Muscle of arm (tissue), 12 donors: ENCODE measurements around the gene RNF180. TPM values are rescaled to one million over a fixed set of nuclear protein-coding genes. Genes with fewer than 3 reads are reported as not detected.
"Not testable (repeated sequence)": the region's sequence is repeated elsewhere in the genome, so short reads cannot be mapped to it uniquely, and the experiment has no call there.

Experiments used
- DNase-seq: peaks from one replicate; pipeline ENCODE4 v3.0.0-alpha.2; 2013
- polyA plus RNA-seq, 12 donors: library from polyadenylated mRNA; unstranded; fragments of 120-200 nt; gene quantifications; one replicate each; pipeline ENCODE4 v1.2.1, GENCODE V29; 2013; ENCODE audit not compliant: insufficient read length in 12 of 12

RNF180 gene
- polyA plus RNA-seq, 12 donors, result 0.91 to 3.7 (median 1.8) TPM; not detected in 1

DNA sequence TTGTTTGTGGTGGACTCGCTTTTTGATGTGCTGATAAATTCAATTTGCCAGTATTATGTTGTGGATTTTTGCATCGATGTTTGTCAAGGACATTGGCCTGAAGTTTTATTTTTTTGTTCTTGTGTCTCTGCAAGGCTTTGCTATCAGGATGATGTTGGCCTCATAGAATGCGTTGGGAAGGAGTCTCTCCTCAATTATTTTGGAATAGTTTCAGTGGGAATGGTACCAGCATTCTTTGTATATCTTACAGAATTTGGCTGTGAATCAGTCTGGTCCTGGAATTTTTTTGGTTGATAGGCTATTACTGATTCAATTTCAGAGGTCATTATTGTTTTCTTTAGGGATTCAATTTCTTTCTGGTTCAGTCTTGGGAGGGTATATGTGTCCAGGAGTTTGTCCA lies 198.8 kb downstream of the RNF180 start:
- no peak for DNase-seq

DNA sequence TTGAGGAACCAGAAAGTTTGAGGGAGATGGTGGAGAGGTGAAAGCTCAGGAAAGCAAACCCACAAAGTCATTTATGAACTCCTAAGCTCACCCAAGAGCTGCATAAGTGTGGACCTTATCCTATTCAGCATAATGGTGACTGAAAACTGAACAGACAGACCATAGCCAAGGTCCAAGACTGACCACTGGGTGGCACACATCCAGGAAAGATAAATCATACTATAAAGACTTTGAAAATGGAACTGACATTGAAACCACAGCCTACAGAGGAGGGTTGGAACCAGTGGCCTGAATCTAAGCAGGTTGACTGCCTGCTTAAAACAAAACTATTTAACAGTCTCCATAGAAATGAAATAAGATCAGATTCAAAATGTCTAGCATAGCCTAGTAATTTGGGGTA lies 219.1 kb downstream of the RNF180 start:
- no peak for DNase-seq

DNA sequence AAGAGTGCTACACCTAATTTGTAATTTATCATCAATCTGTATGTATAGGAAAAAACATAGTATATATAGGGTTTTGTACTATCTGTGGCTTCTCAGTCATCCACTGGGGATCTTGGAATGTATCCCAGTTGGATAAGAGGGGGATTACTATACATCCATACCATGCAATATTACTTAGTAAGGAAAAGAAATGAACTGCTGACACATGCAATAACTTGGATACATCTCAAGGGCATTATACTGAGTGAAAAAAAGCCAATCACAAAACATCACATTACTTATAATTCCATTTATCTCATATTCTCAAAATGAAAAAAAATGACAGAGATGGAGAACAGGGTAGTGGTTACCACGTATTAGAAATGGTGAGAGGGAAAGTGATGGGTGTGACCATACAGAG lies 231.9 kb downstream of the RNF180 start:
- DNase-seq, result no peak

DNA sequence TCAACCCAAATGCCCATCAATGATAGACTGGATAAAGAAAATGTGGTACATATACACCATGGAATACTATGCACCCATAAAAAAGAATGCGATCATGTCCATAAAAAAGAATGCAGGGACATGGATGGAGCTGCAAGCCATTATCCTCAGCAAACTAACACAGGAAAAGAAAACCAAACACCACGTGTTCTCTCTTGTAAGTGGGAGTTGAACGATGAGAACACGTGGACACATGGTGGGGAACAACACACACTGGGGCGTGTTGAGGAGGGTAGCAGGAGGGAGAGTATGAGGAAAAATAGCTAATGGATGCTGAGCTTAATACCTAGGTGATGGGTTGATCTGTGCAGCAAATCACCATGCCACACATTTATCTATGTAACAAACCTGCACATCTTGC lies 233.1 kb downstream of the RNF180 start:
- DNase-seq, result not testable (repeated sequence)

GRCh38 chr5:64407103-64407825 lies 241.6 kb downstream of the RNF180 start:
- DNase-seq, result not testable (repeated sequence)

- DNase-seq, result no peak
These were observed 251.7 kb downstream of the RNF180 start for GRCh38 chr5:64417390-64417789.

DNA sequence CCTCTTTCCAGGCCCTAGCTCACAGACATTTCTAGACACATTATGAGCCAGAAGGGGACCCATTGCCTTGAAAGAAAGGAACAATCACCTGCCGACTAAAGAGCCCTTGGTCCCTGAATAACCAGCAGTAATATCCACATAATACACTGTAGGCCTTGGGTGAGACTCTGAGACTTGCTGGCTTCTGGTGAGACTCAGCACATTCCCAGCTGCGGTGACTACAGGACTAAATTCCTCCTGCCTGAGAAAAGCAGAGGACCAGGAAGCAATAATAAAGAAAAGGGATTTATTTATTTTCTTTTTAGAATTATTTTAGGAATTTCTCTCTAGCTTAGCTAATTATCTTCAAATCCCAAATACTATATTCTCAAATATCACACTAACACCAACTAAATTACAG lies 252.4 kb downstream of the RNF180 start:
- DNase-seq, result no peak

Other genes with a start within 250 kb of the RNF180 start
- not detected for gene HTR1A, start 203.4 kb upstream of the RNF180 start, polyA plus RNA-seq